Neural crest cell (in vitro differentiated cells): ENCODE measurements around the gene QPCTL. TPM values are rescaled to one million over a fixed set of nuclear protein-coding genes. Genes with fewer than 3 reads are reported as not detected.
"Not testable (repeated sequence)": the region's sequence is repeated elsewhere in the genome, so short reads cannot be mapped to it uniquely, and the experiment has no call there.

Source experiments
- DNase-seq: peaks from one replicate; pipeline ENCODE4 v3.0.0; 2021; ENCODE audit warnings: low read depth, mixed read lengths, low spot score
- H3K27ac Mint-ChIP-seq: one replicate; pipeline ENCODE4 v1.8.0; 2021; ENCODE audit warnings: mild to moderate bottlenecking, mixed read lengths; ENCODE audit not compliant: unreplicated experiment
- H3K27me3 Mint-ChIP-seq: 2 replicates; pipeline ENCODE4 v1.8.0; 2021; ENCODE audit warnings: low read depth, mild to moderate bottlenecking, mixed read lengths
- H3K36me3 Mint-ChIP-seq: 2 replicates; pipeline ENCODE4 v1.8.0; 2021; ENCODE audit warnings: low read depth, mild to moderate bottlenecking, mixed read lengths
- H3K4me1 Mint-ChIP-seq: 2 replicates; pipeline ENCODE4 v1.8.0; 2021; ENCODE audit warnings: mixed read lengths
- H3K4me3 Mint-ChIP-seq: one replicate; pipeline ENCODE4 v1.8.0; 2021; ENCODE audit warnings: mild to moderate bottlenecking, mixed read lengths
- H3K9me3 Mint-ChIP-seq: 2 replicates; pipeline ENCODE4 v1.8.0; 2021; ENCODE audit warnings: mixed read lengths
- CTCF ChIP-seq: fragments of 200-600 bp; sonication (generic); conservative IDR thresholded peaks from 2 replicates; pipeline ENCODE4 v1.5.0; 2021; ENCODE audit warnings: antibody characterized with exemption, mild to moderate bottlenecking
- total RNA-seq: library from RNA; stranded (reverse); gene quantifications from 2 replicates; pipeline ENCODE4 v1.2.1, GENCODE V29; 2021

Gene QPCTL
- total RNA-seq, 1 donor from 2014 or later = 11.8 TPM

- H3K4me1 Mint-ChIP-seq = peaks cover 6% of the 10 kb centered on the region
- TF ChIP-seq CTCF = peak; percentile 44
- no peaks in the 10 kb centered on the region for H3K36me3 Mint-ChIP-seq
- peak overlapping the region; percentile 65 for H3K4me3 Mint-ChIP-seq
- no peak overlapping the region for H3K27ac Mint-ChIP-seq
- H3K27me3 Mint-ChIP-seq = peaks cover 81% of the 10 kb centered on the region
- no peaks in the 10 kb centered on the region for H3K9me3 Mint-ChIP-seq
- DNase-seq = peak; percentile 53
These were observed 14.9 kb upstream of the QPCTL start for GRCh38 chr19:45677351-45678230.

GRCh38 chr19:45681391-45682015, 11.0 kb upstream of the QPCTL start:
- TF ChIP-seq CTCF = peak; percentile 98
- Mint-ChIP-seq H3K4me3 (peak overlapping the region; percentile 72), H3K4me1 (peaks cover 6% of the 10 kb centered on the region), H3K27me3 (peaks cover 48% of the 10 kb centered on the region), H3K27ac (no peak overlapping the region), H3K36me3 (no peaks in the 10 kb centered on the region), H3K9me3 (no peaks in the 10 kb centered on the region)
- DNase-seq = peak; percentile 77

GRCh38 chr19:45682117-45682516, 10.3 kb upstream of the QPCTL start:
- no peak for TF ChIP-seq CTCF
- no peaks in the 10 kb centered on the region for H3K9me3 Mint-ChIP-seq
- no peak overlapping the region for H3K27ac Mint-ChIP-seq
- H3K4me1 Mint-ChIP-seq = peaks cover 6% of the 10 kb centered on the region
- peaks cover 42% of the 10 kb centered on the region for H3K27me3 Mint-ChIP-seq
- no peak for DNase-seq
- no peaks in the 10 kb centered on the region for H3K36me3 Mint-ChIP-seq
- peak overlapping the region; percentile 20 for H3K4me3 Mint-ChIP-seq

GRCh38 chr19:45682908-45683307, 9.6 kb upstream of the QPCTL start:
- no peaks in the 10 kb centered on the region for H3K9me3 Mint-ChIP-seq
- H3K27ac Mint-ChIP-seq = no peak overlapping the region
- H3K36me3 Mint-ChIP-seq = no peaks in the 10 kb centered on the region
- no peak for DNase-seq
- H3K27me3 Mint-ChIP-seq = peaks cover 34% of the 10 kb centered on the region
- peak overlapping the region; percentile 44 for H3K4me3 Mint-ChIP-seq
- no peak for TF ChIP-seq CTCF
- no peaks in the 10 kb centered on the region for H3K4me1 Mint-ChIP-seq

- not testable (repeated sequence) for DNase-seq, H3K27ac Mint-ChIP-seq, H3K4me1 Mint-ChIP-seq, H3K36me3 Mint-ChIP-seq, H3K9me3 Mint-ChIP-seq
- Mint-ChIP-seq H3K4me3 (peak overlapping the region; percentile 15), H3K27me3 (peaks cover 13% of the 10 kb centered on the region)
These were observed 7.4 kb upstream of the QPCTL start for GRCh38 chr19:45685045-45685444.

- no peak overlapping the region for H3K27ac Mint-ChIP-seq
- peaks cover 7% of the 10 kb centered on the region for H3K36me3 Mint-ChIP-seq
- no peak for TF ChIP-seq CTCF
- peak overlapping the region; percentile 34 for H3K4me3 Mint-ChIP-seq
- peaks cover 19% of the 10 kb centered on the region for H3K4me1 Mint-ChIP-seq
- no peaks in the 10 kb centered on the region for H3K9me3 Mint-ChIP-seq
- DNase-seq = no peak
- H3K27me3 Mint-ChIP-seq = no peaks in the 10 kb centered on the region
These were observed 4.9 kb upstream of the QPCTL start for GRCh38 chr19:45687599-45687998.
